Superior temporal gyrus (tissue), 1 donor: ENCODE measurements around the gene APBA2.
"Not testable (repeated sequence)": the region's sequence is repeated elsewhere in the genome, so short reads cannot be mapped to it uniquely, and the experiment has no call there.

Experiments
- DNase-seq: peaks from one replicate; pipeline ENCODE4 v3.0.0-alpha.2; 2016; ENCODE audit errors: extremely low spot score

Gene APBA2

DNA sequence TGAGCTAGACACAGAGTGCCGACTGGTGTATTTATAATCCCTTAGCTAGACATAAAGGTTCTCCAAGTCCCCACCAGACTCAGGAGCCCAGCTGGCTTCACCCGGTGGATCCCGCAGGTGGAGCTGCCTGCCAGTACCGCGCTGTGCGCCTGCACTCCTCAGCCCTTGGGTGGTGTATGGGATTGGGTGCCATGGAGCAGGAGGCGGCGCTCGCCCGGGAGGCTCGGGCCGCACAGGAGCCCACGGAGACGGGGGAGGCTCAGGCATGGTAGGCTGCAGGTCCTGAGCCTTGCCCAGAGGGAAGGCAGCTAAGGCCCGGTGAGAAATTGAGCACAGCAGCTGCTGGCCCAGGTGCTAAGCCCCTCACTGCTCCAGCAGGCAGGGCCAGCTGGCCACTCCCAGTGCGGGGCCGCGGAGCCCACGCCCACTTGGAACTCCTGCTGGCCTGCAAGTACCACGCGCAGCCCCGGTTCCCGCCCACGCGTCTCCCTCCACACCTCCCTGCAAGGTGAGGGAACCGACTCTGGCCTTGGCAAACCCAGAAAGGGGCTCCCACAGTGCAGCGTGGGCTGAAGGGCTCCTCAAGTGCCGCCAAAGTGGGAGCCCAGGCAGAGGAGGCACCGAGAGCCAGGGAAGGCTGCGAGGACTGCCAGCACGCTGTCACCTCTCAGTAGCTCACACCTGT, 274.1 kb downstream of the APBA2 start:
- DNase-seq = no peak

DNA sequence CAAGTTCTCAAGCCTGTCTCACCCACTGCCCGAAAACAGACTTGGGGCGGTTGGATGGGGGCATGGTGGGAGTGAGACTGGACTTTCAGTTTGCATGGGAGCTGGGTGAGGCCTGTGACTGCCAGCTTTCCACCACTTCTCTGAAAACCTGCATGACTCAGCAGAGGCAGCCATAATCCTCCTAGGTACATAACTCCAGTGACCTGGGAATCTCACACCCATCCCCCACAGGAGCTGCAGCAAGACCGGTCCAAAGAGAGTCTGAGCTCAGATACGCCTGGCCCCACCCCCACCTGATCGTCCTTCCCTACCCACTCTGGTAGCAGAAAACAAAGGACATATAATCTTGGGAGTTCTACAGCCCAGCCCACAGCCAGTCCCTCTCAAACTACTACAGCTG, 276.6 kb downstream of the APBA2 start:
- DNase-seq = no peak

DNA sequence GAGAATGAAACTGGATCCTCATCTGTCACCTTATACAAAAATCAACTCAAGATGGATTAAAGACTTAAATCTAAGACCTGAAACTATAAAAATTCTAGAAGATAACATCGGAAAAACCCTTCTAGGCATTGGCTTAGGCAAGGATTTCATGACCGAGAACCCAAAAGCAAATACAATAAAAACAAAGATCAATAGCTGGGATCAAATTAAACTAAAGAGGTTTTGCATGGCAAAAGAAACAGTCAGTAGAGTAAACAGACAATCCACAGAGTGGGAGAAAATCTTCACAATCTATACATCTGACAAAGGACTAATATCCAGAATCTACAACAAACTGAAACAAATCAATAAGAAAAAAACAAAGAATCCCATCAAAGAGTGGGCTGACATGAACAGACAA, 281.3 kb downstream of the APBA2 start:
- DNase-seq = not testable (repeated sequence)
